Kidney epithelial cell (primary cell): ENCODE data around the gene OR14A16. TPM values are rescaled to one million over a fixed set of nuclear protein-coding genes. Genes with fewer than 3 reads are reported as not detected.

ENCODE experiments used
- DNase-seq: peaks from one replicate; pipeline ENCODE4 v3.0.0-alpha.2; 2010; ENCODE audit warnings: low read depth
- H3K27me3 ChIP-seq: 2 replicates; pipeline ENCODE4 v1.6.0; 2011; ENCODE audit warnings: low read length; ENCODE audit not compliant: control insufficient read depth, insufficient read depth
- H3K36me3 ChIP-seq: 2 replicates; pipeline ENCODE4 v1.5.1; 2011; ENCODE audit warnings: low read length; ENCODE audit not compliant: control insufficient read depth, insufficient read depth
- H3K4me3 ChIP-seq: 2 replicates; pipeline ENCODE4 v1.5.1; 2011; ENCODE audit warnings: low read depth, mild to moderate bottlenecking, control low read depth, low read length
- CTCF ChIP-seq: IDR thresholded peaks from 2 replicates; pipeline ENCODE4 v1.5.1; 2011; ENCODE audit warnings: mild to moderate bottlenecking, moderate library complexity, low read length, control low read depth, inconsistent platforms; ENCODE audit not compliant: insufficient read depth, poor library complexity, severe bottlenecking
- total RNA-seq: library from RNA; depleted of rRNA; stranded (reverse); fragments of >200 nt; gene quantifications from 2 replicates; pipeline ENCODE4 v1.2.3, GENCODE V29; 2015

OR14A16 gene
- total RNA-seq, 1 donor from 2014 or later = not detected

DNA sequence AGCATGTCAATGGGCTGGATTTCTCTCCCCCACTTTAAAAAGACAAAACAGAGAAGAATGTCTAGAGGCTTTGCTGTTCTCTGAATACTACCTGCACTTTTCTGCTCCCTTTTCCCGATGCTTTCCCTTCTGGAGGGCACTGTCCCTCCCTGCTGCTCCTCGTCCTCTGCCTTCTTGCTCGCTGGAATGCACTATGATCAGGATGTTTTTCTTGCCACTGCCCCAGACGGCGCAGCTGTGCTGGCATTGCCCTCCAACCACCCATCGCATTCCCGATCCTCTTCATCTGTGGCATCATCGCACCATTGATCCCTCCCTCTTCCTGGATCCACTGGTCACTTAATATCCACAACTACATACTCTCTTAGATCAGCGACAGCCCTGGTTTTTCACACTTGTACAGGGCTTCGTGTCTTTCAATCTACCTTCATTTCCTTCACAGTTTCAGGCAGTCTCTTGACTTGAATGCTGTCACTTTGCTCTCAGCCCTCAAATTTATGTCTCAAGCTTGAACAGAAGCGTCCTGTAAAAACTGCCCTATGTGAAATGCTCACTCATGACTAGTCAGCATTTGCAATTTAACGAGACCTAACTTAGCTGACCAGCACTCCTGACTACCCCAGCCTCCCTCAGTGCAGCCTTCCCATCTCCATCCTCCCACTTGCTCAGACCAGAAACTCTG lies 21.2 kb upstream of the OR14A16 start:
- no peak overlapping the region for H3K4me3 ChIP-seq
- no peaks in the 10 kb centered on the region for H3K36me3 ChIP-seq
- DNase-seq = no peak
- no peak for TF ChIP-seq CTCF
- no peaks in the 10 kb centered on the region for H3K27me3 ChIP-seq

DNA sequence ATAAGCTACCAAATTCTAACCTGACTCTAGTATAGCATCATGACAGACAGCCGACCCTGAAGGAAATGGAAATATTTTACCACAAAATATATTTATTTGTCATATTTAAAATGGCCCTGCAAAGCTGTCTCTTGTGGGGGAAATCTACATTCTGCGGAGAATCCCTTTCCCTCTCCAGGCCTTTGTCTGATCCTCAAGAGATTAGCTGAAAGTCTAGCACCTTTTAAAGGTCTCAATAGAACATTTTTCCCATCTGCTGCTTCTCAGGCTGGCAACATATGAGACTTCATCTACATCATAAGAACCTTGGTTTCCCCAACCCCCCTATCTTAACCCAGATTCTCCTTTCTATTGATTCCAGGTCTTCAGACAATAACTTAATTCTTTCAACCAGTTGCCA lies 19.5 kb upstream of the OR14A16 start:
- Histone ChIP-seq H3K36me3 (no peaks in the 10 kb centered on the region), H3K4me3 (no peak overlapping the region), H3K27me3 (no peaks in the 10 kb centered on the region)
- no peak for TF ChIP-seq CTCF
- DNase-seq = no peak

GRCh38 chr1:247841796-247842195 lies 17.9 kb upstream of the OR14A16 start, which contains the start of gene OR11L1:
Gene OR11L1, minus strand, starts transcription at chr1:247841896. Its CDS starts 0 bp downstream, at chr1:247841896.
- TF ChIP-seq CTCF = no peak

GRCh38 chr1:247840818-247841217 lies 16.9 kb upstream of the OR14A16 start:
- DNase-seq = no peak
- Histone ChIP-seq H3K4me3 (no peak overlapping the region), H3K36me3 (no peaks in the 10 kb centered on the region), H3K27me3 (no peaks in the 10 kb centered on the region)
- TF ChIP-seq CTCF = no peak

More at GRCh38 chr1:247841796-247842195, 17.9 kb upstream of the OR14A16 start, which contains the start of gene OR11L1:
- Histone ChIP-seq H3K27me3 (no peaks in the 10 kb centered on the region), H3K4me3 (no peak within 1 kb of the TSS), H3K36me3 (no peaks in the 10 kb centered on the region)
- DNase-seq = no peak

GRCh38 chr1:247833601-247834000 lies 9.7 kb upstream of the OR14A16 start:
- no peak for DNase-seq

More at GRCh38 chr1:247833601-247834000, 9.7 kb upstream of the OR14A16 start:
- no peak for TF ChIP-seq CTCF
- Histone ChIP-seq H3K4me3 (no peak overlapping the region), H3K36me3 (no peaks in the 10 kb centered on the region), H3K27me3 (no peaks in the 10 kb centered on the region)
